GM18502 (cell line): ENCODE data around the gene ITIH4.

Experiments used
- ATAC-seq: cut with Tn5 transposase; IDR thresholded peaks from one replicate; pipeline ENCODE4 v1.9.1; 2021; ENCODE audit warnings: mild to moderate bottlenecking; ENCODE audit not compliant: unreplicated experiment, poor library complexity

The ITIH4 gene

DNA sequence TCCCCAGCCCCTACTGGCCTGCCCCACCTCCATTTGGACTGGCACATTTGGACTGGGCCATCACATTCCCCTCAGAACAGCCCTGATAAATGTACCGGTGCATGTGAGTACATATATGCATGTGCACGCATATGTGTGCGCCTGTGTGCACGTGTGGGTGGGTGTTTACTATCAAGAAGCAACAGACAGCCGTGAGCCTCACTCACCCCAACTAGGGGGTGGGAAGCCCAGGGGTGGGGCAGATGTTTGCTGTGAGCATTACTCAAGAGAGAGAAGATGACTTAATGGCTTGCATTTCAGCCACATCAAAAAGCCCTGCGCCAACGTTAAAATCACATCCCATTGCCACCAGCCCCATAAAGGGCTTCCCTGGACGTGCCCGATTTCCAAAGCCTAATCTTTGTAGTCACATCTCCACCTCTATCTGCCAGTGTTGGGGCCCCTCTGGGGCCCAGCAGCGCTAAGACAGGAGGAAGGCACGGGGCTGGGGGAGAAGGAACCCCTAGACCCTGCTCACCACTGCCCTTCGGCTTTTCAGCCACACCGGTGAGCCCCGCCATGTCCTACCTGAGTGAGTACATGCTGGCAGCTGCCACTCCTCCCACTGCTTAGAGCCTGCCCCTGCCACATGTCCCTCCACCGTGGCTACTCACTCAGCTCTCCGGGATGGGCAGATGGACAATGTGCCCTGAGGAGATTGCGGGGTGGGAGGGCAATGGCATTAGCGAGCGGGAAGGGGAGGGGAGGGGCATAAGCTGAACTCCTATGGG is 25.0 kb downstream of the ITIH4 start:
- no peak for ATAC-seq

DNA sequence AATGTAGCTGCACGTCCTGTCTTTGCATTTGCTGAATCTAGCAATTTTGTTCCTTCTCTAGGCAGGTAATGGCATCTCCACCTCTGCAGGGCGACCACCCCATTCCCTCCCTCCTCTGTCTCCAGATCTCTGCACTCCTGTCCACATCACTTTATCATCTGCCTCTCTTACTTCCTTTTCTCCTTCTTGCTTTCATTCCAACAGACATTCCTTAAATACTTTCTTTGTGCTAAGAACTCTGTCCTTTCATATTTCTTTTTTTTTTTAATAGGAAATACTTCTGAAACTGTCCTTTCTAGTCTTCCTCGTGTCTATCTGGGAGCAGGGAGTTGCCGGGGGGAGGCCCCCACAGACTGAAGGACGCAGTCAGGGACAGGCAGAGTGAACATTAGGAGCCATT is 28.6 kb downstream of the ITIH4 start:
- no peak for ATAC-seq

DNA sequence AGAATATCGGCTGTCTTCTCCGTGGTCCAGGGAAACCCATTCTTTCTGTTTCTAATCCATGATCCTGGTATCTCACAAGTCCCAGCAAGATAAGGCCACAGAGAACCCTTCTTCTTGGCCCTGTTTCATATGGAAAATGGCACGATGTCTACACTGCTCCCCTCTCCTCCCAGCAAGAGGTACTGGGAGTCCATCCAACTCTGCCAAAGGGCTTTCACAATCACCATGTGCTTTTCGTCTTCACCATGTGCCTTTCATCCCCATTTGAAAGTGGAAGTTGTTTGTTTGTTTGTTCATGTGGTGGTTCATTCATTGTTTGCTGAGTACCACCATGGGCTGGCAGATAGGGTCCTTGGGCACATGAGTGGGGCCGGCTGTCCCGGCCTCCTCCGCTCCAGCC is 30.4 kb downstream of the ITIH4 start:
- no peak for ATAC-seq

DNA sequence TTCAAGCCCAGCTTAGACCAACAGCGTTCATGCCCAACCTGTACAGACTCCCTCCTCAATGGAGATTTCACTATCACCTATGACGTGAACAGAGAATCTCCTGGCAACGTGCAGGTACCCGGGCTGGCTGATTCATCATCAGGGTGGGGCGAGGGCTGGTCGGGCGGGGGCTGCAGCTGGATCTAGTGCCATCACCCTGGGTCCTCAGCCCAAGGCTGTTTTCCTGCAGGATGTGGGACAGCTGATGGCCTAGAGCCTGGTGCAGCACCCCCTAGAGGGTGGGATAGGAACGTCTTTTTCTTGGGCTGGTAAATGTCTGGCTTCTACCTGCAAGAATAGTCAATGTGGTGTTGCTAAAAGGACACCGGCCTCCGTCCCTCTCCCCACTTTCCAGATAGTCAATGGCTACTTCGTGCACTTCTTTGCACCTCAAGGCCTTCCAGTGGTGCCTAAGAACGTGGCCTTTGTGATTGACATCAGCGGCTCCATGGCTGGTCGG is 31.4 kb downstream of the ITIH4 start:
- ATAC-seq: no peak

GRCh38 chr3:52798376-52798977 is 32.0 kb downstream of the ITIH4 start:
- ATAC-seq: no peak

DNA sequence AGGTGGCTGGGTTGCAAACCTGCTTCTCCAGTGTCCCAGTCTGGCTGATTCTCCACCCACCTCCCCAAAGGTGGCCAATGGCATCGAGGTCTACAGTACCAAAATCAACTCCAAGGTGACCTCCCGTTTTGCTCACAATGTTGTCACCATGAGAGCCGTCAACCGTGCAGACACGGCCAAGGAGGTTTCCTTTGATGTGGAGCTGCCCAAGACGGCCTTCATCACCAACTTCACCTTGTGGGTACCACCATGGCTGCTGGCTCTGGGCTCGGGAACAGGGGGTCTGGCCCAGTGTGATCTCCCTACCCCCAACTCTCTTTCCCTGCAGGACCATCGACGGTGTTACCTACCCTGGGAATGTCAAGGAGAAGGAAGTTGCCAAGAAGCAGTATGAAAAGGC is 34.1 kb downstream of the ITIH4 start:
- no peak for ATAC-seq

- ATAC-seq: no peak
Observed at GRCh38 chr3:52795298-52795900, 35.1 kb downstream of the ITIH4 start.

- ATAC-seq: no peak
Observed at GRCh38 chr3:52794612-52795099, 35.8 kb downstream of the ITIH4 start, which contains the start of gene ITIH3. Gene ITIH3, plus strand, starts transcription at chr3:52794796. Its CDS starts 8 bp downstream, at chr3:52794804.

- ATAC-seq: no peak
Observed at GRCh38 chr3:52793702-52794611, 36.5 kb downstream of the ITIH4 start.

DNA sequence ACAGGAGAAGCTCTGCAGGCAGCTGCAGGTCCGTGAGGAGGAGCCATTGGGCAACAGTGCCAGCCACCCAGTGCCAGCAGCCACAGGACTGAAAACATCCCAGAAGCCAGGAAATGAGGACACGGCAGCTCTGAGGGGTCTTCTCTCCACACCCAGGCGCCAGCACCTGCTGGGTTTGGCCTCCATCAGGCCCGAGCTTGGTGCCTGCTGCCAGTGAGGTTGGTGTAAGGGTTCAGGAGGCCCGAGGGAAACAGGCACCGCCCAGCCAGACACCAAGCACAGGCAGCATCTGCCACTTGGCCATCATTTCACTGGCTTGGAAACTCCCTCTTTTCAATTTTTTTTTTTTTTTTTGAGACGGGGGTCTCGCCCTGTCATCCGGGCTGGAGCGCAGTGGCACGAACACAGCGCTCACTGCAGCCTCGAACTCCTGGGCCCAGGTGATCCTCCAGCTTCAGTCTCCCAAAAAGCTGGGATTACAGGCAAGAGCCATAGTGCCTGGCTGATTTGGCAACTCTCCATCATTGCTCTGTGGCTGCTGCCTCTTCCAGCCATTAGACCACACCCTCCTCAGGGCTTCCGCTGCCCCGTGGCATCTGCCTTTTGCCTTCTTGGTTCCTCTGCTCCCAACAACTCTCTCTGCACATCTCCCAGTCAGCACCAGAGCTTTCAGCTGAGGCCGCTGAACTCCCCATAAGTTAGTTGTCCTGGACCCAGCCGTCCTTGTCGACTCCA is 37.3 kb downstream of the ITIH4 start:
- ATAC-seq: no peak

DNA sequence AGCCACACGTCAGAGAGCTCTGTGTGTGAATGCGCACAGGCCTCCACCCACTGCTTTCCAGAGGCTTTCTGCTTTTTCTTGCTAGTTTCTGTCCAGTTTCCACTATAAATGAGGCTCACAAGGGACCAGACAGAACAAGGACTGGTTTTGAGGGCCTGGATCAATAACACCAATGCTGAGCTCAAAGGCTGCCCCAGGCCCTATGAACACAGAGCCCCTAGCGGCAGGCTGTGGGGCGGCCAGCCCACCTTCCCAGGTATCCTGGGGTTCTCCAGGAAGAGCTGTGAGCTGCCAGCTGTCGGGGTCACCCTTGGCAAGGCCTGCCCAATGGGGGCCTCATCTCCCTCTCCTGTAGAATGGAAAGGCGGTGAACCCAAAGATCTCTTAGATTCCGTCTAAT is 38.1 kb downstream of the ITIH4 start:
- ATAC-seq: no peak

DNA sequence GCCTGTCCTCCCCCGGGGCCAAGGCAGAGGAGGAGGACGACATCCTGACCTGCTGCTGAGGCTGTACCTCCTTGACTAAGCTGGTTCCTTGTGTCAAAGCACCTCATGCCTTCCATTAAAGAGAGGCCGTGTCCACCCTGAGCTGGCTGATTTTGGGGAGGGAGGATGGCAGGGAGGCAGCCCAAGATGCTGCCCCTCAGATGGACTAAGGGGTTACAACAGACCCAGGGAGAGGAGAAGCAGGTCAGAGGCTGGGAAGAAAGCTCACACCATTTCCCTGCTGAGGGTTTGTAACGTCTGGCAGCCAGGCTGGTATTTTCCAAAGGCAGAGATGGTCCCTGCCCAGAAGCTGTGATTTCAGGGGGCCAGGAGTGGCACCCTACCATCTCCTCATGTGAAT is 38.5 kb downstream of the ITIH4 start:
- no peak for ATAC-seq

GRCh38 chr3:52791366-52791765 is 39.1 kb downstream of the ITIH4 start:
- ATAC-seq: no peak

- ATAC-seq: no peak
Observed at GRCh38 chr3:52790741-52791140, 39.7 kb downstream of the ITIH4 start.

DNA sequence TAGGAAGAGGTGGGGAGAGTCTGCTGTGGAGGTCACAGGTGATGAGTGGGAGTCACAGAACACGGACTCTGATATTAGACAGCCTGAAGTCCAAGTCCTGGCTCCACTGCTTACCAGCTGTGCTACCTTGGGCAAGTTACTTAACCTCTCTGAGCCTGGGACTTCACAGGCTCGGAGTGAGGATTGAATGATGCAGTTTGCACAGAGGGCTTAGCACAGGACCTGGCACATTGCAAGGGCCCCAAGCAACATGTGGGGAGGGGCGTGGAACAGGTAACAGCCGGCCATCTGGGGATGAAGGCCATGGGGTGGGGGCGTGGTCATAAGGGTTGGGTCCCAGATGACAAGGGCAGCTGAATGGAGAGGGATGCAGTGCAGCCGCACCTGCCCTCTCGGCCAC is 40.1 kb downstream of the ITIH4 start:
- no peak for ATAC-seq

DNA sequence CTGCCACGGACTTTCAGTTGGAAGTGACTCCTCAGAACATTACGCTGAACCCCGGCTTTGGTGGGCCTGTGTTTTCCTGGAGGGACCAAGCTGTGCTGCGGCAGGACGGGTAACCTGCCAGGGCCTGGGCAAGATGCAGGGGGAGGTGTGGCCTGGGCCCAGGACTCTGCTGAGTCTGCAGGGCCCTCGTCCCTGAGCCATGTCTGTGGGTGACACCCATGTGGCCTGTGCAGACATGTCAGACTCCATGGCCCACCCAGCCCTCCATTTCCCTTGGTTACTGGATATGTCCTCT is 40.8 kb downstream of the ITIH4 start:
- ATAC-seq: no peak

DNA sequence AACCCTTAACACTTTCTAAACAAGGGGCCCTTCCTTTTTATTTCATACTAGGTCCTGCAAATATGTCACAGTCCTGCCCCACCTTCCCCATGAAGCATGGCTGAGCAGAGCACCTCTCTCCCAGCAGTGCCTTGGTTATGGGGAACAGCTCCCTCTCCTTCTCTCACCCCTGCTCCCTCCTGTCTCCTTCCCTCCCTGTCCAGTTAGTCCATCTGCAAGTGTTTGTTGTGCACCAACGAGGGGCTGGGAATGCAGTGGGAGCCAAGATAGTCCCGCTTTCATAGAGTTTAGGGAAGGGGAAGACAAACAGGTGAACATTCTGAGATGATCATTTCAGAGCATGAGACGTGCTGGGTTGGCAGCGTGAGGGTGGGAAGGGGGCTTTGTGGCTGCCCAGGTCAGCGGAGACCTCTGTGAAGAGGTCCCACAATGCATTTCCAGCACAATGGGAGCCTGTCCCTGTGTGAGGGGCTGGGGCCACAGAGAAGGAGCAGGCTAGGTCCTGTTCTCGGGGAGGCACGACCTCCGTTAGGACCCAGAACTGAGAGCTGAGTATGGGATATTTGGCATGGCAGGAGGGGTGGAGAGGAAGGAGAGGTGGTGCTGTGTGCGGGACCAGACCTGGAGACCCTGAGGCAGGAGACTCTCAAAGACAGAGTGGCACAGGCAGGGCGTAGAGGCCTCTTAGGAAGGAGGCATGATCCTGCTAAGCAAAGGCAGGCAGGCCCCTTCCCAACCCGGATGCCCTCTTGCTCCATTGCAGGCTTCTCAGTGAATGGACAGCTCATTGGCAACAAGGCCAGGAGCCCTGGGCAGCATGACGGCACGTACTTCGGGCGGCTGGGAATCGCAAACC is 41.4 kb downstream of the ITIH4 start:
- no peak for ATAC-seq

DNA sequence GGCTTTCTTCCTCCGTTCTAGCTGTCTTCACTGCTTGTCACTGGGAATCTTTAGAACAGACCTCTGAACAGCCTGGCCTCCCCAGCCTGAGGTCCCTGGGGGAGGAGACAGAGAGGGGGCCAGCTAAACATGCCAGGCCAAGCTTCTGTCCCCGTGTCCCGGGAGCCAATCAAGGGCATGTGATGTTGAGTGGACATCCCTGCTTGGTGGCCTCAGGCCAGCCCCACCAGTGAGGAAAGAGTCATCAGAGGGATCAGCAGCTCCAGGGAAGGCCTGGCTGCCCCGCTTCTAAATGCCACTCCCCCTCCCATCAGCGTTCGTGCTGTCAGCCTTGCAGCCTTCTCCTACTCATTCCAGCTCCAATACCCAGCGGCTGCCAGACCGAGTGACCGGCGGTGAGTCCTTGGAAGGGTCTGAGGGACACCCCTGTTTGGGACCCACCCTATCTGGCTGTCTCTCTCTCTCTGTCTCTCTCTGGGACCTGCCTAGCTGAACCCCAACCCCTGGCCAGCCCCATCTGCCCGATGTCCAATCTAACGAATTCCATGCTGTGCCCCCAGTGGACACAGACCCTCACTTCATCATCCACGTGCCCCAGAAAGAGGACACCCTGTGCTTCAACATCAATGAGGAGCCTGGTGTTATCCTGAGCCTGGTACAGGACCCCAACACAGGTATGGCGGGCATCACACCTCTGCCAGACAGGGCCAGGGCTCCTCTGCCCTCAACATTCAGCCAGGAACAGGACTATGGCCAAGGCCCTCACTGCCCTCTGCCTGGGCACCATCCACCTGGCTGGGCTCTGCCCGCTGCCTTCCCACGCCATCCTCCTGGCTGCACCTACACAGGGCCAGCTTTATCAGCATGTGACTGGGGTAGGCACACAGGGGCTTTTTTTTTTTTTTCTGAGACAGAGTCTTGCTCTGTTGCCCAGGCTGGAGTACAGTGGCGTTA is 42.5 kb downstream of the ITIH4 start:
- no peak for ATAC-seq
